Germinal center (tissue), 1 donor: Measurements from ENCODE around the gene PAQR8.
"Not testable (repeated sequence)": the region's sequence is repeated elsewhere in the genome, so short reads cannot be mapped to it uniquely, and the experiment has no call there.

Experiments
- DNase-seq: peaks from one replicate; pipeline ENCODE4 v3.0.0; 2012; ENCODE audit warnings: mixed read lengths, low spot score

The PAQR8 gene

DNA sequence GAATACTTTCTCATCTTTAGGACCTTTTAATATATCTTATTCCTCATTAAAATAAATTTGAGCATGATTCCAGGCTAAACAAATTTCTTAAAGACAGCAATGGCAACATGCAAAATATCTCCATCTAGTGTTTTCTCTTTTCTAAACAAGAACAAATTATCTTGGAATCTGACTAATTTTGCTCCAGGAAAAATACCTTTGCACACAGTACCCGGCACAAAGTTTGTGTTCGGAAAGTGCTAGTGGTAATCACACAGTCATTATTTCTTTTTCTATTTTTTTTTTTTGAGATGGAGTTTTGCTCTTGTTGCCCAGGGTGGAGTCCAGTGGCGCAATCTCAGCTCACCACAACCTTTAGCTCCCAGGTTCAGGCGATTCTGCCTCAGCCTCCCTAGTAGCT is 50.0 kb downstream of the PAQR8 start:
- no peak for DNase-seq

DNA sequence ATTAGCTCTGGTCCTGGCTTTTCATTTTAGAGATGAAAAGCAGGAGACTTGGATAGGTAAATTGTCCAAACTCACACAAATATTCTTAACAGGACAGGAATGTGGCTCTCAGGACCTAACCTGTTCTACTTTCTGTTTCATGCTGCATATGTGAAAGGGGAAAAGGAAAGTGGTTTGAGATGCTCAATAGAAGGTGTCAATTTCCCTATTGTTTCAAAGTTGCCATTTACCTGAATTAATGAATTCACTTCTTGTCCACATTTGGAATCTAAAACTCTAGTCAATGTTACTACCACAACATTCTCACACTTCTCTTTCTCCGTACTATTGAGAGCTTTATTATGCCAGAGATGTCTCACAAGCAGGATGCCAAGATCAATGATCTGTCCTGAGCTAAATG is 53.4 kb downstream of the PAQR8 start:
- DNase-seq, result no peak

DNA sequence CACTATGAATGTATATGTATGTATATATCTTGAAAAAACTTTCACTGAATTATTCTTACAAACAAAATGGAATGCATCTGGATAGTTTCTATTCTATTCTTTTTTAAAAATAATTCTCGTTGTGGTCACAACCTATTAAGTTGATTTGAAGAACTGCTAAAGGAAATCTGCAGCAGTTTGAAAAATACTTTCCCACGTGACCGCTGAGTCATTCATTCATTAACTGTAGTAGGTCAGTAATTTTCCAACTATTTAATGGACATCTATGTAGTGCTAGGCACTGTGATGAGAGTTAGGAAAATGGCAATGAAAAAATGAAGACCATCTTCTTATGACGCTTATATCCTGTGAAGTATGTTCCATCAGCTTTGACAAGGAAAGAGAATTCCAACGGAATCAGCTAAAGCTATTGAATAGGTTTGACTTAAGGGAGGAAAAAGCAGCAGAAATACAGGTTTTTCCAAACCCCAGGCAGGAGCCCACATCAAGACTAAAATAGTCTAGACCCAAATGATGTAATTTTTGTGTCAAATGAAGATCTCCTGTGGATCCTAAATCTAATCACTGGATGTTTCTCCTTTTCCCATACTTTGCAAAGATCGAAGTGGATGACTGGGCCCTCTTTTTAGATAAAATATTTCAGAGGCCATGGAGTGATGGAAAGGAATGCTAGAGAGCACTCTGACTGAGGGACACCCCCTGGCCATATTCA is 54.1 kb downstream of the PAQR8 start:
- no peak for DNase-seq

DNA sequence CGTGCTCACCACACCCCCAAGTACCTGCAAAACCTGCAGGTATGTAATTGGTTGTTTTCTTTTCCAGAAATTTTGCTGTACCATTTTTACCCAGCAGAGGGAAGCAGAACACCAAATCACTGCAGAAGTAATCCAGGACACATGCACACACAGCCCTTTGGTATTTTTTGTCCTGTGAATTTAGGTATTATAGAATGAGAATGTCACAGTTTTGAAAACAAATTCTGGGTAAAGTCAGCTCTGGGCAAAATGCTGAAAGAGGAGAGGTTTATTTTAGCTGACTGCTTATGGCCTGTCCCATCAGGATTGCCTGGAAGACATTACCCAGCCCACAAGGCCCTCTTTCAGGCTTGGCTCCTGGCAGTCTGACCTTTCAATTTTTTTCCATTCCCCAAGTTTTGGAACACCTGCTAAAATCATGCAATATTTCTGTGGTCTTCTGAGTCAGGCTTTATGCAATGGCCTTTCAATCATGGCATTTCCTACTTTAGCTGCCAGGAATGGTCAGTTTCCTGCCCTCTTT is 54.7 kb downstream of the PAQR8 start:
- peak; percentile 60 for DNase-seq

DNA sequence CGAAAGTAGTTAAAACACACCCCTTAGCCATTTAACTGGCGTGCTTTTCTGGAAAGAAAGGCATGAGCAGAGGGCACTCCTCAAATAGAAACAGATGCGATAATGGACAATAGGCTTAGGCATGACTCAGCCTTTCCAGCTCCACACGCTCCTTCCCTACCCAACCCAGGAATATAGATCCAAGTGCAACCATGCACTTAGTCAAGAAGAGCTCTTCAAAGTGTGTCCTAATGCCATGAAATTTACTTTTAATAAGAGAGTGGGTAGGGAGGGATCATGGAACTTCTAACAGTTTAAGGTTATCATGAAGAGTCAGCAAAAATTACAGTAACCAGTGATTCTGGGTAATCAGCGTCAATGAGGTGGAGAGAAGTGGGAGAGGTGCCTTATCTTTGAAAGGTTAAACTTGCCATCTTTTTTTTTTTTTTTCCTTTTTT is 55.7 kb downstream of the PAQR8 start:
- no peak for DNase-seq

DNA sequence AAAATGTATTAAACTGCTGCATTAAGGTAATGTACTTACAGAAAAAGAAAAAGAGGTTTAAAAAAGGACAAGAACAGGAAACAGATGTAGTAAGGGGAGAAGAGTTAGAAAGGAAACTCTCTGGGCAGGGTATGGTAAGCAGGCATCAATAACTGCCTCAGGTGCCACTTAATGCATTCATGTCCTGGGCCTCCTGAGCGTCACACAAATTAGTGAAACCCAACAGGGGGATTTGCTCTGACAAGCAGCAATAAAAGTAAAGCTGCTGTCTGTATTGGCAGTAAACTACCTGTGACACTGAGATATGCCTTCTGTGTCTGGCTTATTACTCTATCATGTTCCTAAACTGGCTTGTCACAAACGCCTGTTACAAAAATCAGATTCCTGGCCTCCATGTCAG is 56.7 kb downstream of the PAQR8 start:
- no peak for DNase-seq

DNA sequence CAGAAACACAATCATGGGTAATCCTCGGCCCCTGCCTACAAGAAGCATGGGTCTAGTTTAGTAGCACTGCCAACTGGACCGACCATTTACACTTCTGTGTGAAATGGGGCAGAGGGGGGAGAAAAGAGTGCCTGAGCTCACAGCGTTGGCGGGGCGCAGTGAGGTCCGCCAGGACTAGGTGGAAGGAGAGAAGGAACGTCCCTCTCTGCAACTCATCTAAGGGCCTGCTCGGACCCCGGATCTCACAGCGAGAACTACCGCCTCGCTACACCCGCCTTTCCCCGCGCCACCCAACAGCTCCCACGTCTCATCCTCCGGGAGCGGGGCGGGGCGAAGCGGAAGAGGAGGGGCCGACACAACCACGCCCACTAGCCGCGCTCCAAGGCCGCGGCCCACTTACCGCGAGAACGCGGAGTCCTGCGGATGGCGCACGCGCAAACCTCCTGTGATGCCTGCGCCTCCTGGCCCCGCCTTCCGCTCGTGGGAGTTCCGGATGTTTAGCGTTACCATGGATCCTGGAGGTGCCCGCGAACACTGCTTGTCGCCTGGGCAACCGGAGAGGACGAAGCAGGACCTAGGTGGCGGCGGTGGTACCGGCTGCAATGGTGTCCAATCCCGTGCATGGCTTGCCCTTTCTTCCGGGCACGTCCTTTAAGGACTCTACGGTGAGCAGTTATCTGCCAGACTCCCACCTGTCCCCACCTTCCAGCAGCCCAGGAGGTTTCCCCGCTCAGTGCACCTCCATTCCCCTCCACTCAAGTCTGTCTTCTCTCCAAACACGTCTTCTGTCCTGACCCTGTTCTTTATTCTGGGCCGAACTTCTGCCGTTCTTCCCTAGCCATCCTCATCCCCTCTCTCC is 58.1 kb downstream of the PAQR8 start, which contains the start of gene EFHC1:
EFHC1 (plus strand) TSS at position 534 of the 859 bp plus-strand sequence; CDS start at position 603, 69 bp downstream.
- DNase-seq, result peak; percentile 97

DNA sequence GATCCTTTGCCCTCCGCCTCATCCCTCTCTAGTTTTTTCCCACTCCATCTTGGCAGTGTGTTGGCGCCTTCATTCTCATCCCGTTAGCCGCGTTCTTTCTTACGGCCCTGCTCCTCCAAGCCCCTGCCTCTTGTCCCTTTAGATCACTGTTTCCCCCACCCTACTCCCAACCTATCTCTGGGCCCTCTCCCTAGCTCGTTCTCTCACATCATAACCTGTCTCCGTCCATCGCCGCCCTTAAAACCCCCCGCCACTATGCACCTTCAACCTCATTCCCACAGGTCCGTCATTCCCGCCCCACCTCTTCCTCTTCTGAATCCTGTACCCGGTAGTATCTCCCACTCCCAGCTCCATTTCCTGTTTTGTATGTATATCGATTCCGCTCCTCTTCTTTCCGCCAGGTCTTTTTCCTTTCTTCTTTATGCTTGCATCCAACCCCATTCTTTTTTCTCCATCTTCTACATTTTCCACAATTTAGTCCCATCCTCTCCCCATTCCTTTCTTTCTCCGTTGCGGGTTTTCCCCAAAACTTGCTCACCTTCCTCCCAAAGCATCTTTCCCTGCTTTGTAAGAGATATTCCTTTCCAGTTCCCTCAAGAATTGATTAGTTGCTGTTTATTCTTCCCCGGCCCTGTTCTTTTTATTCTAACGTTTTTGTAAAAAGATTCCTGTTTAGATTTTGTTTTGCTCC is 58.9 kb downstream of the PAQR8 start:
- DNase-seq, result no peak

DNA sequence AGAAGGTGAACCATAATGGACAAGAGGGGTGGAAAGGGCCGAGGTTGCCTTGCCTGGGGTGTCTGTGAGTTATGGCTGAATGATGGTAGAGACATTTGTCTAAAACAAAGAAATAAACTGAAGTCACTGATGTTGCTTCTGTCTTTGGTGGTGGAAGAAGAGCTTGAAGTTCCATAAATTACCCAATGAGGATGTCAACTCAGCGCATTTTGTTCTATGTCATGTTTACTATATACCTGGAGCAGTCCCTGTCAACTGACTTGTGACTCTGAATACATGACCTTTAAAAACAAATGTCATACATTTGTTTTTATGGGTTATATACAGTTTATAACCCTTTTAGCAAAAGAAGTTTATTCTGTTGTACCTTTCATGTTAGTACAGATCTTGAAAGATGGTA is 60.2 kb downstream of the PAQR8 start:
- no peak for DNase-seq

DNA sequence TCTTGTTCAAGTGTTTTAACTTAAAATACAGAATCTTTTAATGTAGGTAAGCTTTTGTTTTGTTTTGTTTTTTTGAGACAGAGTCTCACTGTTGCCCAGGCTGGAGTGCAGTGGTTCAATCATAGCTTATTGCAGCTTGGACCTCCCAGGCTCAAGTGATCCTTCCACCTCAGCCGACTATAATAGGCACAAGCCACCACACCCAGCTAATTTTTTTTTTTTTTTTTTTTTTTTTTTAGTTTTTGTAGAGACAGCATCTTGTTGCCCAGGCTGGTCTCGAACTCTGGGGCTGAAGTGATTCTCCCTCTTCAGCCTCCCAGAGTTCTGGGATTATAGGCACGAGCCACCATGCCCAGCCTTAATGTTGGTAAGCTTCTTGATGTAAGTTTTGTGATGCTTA is 61.5 kb downstream of the PAQR8 start:
- no peak for DNase-seq

DNA sequence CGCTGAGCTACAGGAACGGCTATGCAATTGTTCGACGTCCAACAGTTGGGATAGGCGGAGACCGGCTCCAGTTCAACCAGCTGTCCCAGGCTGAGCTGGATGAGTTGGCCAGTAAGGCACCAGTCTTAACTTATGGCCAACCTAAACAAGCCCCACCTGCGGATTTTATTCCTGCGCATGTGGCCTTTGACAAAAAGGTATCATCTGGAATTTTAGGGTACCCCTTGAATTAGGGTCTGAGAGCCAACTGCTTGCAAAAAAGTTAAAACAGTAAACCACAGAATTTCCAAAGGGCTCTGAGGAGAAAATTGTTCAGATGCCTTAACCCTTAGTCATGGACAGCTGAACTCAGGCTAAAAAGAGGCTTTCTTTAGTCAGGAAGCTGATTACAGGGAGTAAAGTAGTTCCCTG is 62.0 kb downstream of the PAQR8 start:
- no peak for DNase-seq

DNA sequence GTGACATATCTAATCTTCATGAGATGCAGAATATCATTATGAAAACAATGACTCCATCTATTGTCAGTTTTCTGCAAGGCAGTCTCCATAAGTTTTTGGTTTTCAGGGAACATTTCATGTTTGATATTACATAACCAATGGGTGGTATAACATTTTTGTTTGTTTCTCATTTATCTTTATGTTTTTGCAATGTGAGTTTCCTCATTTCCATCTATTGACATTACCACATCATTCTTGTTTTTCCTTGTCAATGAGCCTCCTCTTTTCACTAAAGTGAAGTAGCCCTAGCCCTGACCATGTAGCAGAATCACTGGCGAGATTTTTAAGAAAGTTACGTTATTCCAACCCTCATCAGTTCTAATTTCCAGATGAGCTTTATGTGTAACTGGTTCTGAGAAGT is 62.6 kb downstream of the PAQR8 start:
- no peak for DNase-seq

DNA sequence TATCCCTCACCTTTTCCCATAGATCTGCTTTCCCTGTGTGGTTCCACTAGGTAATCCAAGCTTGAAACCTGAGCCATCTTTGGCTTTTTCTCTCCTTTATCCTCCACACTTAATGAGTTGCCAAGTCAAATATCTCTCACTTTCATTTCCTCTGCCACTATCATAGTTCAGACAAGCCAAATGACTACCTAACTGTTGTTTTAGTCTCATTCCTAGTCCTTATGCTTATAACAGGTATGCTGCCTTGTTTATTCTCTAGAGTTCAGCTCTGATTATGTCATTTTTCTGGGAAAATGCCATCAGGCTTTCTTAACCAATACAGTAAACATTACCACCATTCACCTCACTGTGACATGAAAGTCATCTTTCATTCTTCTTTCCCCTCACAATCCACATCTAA is 64.7 kb downstream of the PAQR8 start:
- DNase-seq, result no peak

DNA sequence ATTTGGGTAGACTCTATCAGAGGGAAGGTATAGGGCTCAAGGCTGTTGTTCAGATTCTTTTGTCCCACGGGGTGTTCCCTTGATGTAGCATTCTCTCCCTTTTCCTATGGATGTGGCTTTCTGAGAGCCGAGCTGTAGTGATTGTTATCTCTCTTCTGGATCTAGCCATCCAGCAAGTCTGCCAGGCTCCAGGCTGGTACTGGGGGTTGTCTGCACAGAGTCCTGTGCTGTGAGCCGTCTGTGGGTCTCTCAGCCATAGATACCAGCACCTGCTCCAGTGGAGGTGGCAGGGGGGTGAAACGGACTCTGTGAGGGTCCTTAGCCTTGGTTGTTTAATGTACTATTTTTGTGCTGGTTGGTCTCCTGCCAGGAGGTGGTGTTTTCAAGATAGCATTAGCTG is 71.3 kb downstream of the PAQR8 start:
- not testable (repeated sequence) for DNase-seq

DNA sequence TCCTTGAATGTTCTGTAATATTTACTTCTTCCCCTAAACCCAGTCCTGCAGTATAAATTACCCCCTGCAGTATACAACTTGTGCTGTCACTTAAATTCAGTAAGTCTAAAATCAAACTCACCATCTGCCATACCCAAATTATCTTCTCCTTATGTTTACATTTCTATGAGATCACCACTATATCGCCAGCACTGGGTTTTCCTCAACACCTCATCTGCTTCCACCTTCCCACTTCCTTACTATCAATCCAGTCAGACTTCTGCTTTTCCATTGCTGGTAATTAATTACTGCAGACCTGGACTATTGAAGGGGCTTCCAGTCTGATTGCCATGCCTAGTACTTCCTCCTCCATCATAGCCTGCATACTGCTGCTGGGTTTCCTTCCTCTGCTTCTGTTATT is 73.4 kb downstream of the PAQR8 start:
- DNase-seq, result no peak

DNA sequence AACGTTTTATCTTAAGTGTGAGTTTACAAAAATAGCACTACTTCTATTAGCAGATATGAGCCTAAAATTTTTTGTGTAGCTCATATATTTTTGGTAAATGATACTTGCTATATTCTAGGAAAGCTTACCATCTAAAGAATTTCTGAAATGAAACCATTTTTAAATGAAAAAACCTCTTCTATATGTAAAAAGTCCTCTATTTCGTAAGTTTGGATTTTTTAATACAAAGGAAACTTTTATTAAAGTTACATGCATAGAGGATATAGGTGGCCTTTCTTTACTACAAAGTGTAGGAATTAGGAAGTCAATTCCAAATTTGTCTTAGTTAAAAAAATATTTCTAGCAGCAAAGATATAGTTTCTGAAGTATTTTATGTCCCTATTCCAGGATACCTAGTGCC is 77.0 kb downstream of the PAQR8 start:
- no peak for DNase-seq

DNA sequence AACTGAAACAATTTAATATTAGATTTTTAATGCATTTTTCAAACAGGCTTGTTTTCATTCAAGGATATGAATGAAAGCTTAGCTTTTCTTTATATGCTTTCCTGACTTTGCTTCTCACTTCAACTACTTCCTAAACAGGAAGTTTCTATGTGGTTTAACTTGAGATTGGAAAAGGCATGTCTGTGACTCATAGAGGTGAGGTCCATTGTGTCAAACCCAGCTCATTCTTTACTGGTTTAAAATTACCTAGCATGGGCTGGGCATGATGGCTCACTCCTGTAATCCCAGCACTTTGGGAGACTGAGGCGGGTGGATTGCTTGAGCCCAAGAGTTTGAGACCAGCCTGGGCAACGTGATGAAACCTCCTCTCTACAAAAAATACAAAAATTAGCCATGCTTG is 92.6 kb downstream of the PAQR8 start:
- DNase-seq, result no peak

DNA sequence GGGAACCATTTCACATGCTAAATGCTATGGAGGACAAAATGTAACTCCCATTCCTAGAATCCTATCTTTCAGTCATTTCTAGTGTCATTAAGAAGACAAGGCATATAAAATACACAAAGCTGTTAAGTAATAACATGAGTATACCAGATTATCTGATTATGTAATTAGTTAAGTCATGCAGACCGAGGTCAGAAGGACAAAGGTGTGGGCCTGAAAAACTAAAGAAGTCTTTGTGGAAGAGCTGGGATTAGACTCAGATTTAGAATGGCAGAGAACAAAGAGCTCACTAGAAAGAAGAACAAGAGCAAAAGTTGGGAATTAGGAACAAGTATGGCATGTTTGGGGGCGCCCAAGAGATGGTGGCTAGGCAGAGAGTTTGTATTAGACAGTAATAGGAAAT is 95.1 kb downstream of the PAQR8 start:
- DNase-seq, result no peak
